GM18951 (cell line): ENCODE measurements around the gene VGLL2.

ENCODE experiments used
- POLR2A ChIP-seq: IDR thresholded peaks from 4 replicates; pipeline ENCODE4 v1.6.1; 2011; ENCODE audit warnings: mild to moderate bottlenecking; ENCODE audit not compliant: insufficient read length, insufficient read depth; ENCODE audit errors: extremely low read depth
- in situ Hi-C: fragments of 300-500 bp; cut with MboI; formaldehyde crosslinking; loops from one replicate; pipeline ENCODE4 v1.12.0; 2022; ENCODE audit warnings: low sequenced_read_pairs, mixed read lengths, inconsistent platforms; ENCODE audit not compliant: unreplicated experiment

VGLL2 gene

GRCh38 chr6:117275711-117276110 is 10.4 kb downstream of the VGLL2 start:
- TF ChIP-seq POLR2A: no peak
- in situ Hi-C loops: no loop called here

DNA sequence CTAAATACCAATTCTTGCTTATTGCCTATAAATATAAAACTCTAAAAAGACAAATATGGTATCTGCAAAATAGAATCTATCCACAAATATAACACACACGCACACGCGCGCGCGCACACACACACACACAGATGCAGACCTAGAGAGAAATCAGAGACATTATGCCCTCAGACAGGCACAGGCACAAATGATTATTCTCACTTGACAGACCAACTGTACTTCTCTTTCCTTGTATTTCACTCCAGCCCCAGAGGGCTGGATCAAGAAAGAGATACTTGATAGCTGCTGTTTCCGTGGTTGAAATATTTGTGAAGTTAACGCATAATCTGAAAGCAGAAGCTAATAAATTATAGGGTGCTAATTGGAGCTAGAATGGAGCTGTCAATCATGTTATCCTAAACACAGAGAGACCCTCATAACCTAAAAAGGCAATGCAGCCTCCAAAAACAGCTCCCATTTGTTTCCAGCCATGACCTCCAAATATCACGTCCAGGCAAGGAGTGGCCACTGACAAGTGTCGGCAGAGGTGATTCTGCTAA is 11.5 kb downstream of the VGLL2 start:
- in situ Hi-C loops: no loop called here
- no peak for TF ChIP-seq POLR2A

GRCh38 chr6:117280922-117281321 is 15.6 kb downstream of the VGLL2 start:
- in situ Hi-C loops: no loop called here
- no peak for TF ChIP-seq POLR2A

DNA sequence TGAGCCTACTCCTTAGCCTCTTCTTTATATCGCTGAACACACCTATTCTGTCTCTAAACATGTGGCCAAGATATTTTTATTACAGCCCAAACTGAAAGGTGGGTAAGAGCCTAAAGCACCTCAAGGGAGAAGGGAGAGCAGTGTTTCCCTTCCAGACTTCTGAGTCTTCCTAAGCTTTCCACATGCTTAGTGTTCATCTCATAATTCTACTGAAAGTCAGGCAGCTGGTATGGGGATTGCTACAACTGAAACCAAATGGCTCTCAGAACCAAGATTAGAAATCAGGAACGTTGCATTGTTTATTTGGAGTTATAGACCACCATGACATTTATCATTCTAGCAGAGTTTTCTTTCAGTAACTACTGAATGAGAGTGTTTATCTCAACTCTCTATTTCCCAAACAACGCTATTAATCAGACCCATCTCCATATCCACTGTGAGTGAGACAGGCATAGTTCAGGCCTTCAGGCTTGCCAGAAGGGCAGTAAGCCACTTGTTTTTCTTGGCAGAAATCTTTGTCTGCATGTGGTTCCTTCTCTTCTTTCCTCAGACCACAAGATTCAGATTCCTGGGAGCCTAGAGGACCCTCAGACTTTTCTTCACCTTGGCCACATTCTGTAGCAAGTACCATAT is 22.8 kb downstream of the VGLL2 start:
- in situ Hi-C loops: no loop called here
- TF ChIP-seq POLR2A: no peak

- TF ChIP-seq POLR2A: no peak
Measured at GRCh38 chr6:117290173-117290846, 25.0 kb downstream of the VGLL2 start.

GRCh38 chr6:117298941-117299340 is 33.6 kb downstream of the VGLL2 start:
- in situ Hi-C loops: no loop called here
- no peak for TF ChIP-seq POLR2A

More at GRCh38 chr6:117290173-117290846, 25.0 kb downstream of the VGLL2 start:
- in situ Hi-C loops: no loop called here

GRCh38 chr6:117303323-117303722 is 38.0 kb downstream of the VGLL2 start:
- in situ Hi-C loops: no loop called here
- TF ChIP-seq POLR2A: no peak

- in situ Hi-C loops: no loop called here
- no peak for TF ChIP-seq POLR2A
Measured at GRCh38 chr6:117304446-117304845, 39.1 kb downstream of the VGLL2 start.

- in situ Hi-C loops: no loop called here
- no peak for TF ChIP-seq POLR2A
Measured at GRCh38 chr6:117306227-117306790, 41.0 kb downstream of the VGLL2 start.

GRCh38 chr6:117307655-117308054 is 42.3 kb downstream of the VGLL2 start:
- in situ Hi-C loops: no loop called here
- no peak for TF ChIP-seq POLR2A

DNA sequence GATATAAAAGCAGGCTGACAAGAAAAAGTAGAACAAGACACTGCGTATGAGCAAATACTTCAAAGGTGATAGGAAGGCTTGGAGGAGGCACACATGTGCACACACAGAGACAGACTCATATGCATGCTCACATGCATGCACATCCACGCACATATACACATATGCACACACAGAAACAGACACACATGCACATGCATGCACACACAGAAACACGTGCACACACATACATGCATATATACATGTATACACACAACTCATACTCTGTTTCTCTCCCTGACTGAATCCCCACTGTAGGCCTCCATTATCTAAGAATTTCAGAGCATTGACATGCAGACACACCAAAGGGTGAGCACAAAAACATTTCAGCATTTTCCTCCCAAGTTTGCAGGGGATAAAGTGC is 43.7 kb downstream of the VGLL2 start:
- in situ Hi-C loops: no loop called here
- TF ChIP-seq POLR2A: no peak

GRCh38 chr6:117309611-117310010 is 44.3 kb downstream of the VGLL2 start:
- no peak for TF ChIP-seq POLR2A
- in situ Hi-C loops: no loop called here

- TF ChIP-seq POLR2A: no peak
- in situ Hi-C loops: no loop called here
Measured at GRCh38 chr6:117311310-117311709, 46.0 kb downstream of the VGLL2 start.

- in situ Hi-C loops: no loop called here
Measured at GRCh38 chr6:117311726-117312125, 46.4 kb downstream of the VGLL2 start.

More at GRCh38 chr6:117311726-117312125, 46.4 kb downstream of the VGLL2 start:
- TF ChIP-seq POLR2A: no peak
